Thoracic aorta (tissue), 2 donors: Measurements from ENCODE around the gene RUNX2. TPM values are rescaled to one million over a fixed set of nuclear protein-coding genes. Genes with fewer than 3 reads are reported as not detected.

Experiments
- ATAC-seq: fragments of 150-250 bp; one replicate; pipeline ENCODE4 v1.8.0; 2017; ENCODE audit warnings: low read depth; ENCODE audit not compliant: insufficient number of reproducible peaks, low FRiP score
- DNase-seq: peaks from one replicate; pipeline ENCODE4 v3.0.0-alpha.2; 2020; ENCODE audit warnings: low spot score
- H3K27ac ChIP-seq, 2 donors: fragments of 200-600 bp; sonication (generic); 1 replicate in 1 of 2; 2 replicates in 1 of 2; pipeline ENCODE4 v1.5.1; 2016; ENCODE audit warnings: mild to moderate bottlenecking in 2 of 2, moderate library complexity in 2 of 2
- H3K27me3 ChIP-seq: fragments of 200-600 bp; sonication (generic); replicated peaks from 2 replicates; pipeline ENCODE4 v1.6.0; 2016; ENCODE audit warnings: mild to moderate bottlenecking; ENCODE audit not compliant: insufficient read depth
- H3K36me3 ChIP-seq: fragments of 200-600 bp; sonication (generic); one replicate; pipeline ENCODE4 v1.5.1; 2016
- H3K4me1 ChIP-seq, 2 donors: fragments of 200-600 bp; sonication (generic); 1 replicate in 1 of 2; 2 replicates in 1 of 2; pipeline versions ENCODE4 v1.5.1 to v1.6.0; 2016; ENCODE audit warnings: low read depth in 2 of 2, mild to moderate bottlenecking in 1 of 2; ENCODE audit not compliant: control insufficient read depth in 1 of 2
- H3K4me3 ChIP-seq: fragments of 200-600 bp; sonication (generic); 2 replicates; pipeline ENCODE4 v1.5.1; 2016; ENCODE audit warnings: mild to moderate bottlenecking
- H3K9me3 ChIP-seq: fragments of 200-600 bp; sonication (generic); 2 replicates; pipeline ENCODE4 v1.5.1; 2016
- CTCF ChIP-seq: fragments of 200-600 bp; sonication (generic); IDR thresholded peaks from one replicate; pipeline ENCODE4 v1.5.1; 2019; ENCODE audit warnings: antibody characterized with exemption
- total RNA-seq, 2 donors: library from RNA; depleted of rRNA; stranded (reverse); fragments of >200 nt; gene quantifications; one replicate each; pipeline versions ENCODE4 v1.1.0 to v1.2.3, GENCODE V29; 2016

Gene RUNX2
- total RNA-seq, 2 donors from 2014 or later: 3.2 to 7.9 TPM

DNA sequence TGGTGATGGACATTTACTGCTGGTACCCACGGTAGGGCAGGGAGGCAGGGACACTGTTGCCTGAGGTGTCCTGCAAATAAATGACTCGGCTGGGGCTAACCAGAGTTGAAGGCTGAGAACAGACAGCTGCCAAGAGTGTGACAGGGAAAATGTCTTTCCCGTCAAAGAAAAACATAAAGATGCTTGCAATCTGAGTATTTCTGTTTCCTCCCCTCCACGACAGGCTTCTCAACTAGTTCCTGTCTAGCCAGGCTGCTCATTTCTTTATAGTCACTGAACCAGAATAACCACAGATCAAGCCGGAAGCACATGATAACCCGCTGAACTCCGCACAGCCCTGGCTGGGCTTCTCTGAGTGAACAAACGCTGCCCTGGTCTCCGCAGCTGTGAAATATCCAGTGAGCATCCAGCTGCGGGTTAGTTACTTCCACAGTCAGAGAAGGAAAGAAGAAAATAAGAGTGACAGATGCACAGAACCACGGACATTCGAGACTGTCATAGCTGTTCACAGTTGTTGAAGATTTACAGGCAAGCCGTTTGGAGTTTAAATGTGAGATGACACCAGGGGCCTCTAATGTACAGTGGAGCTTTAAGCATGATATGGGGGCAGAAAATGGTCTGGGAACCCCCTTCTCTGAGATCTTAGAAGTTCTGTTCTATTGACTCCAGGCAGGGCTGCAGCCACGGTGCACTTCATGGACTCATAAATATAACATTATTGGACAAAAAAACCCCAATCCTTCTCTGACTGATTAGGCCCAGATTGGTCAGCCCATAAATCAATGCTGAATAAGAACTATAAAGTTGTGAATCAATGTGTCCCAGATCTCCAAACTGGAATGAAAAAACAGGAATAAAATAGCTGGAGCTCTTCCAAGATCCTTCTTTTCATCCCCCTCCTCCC is 349.5 kb downstream of the RUNX2 start:
- H3K4me3 ChIP-seq: peak overlapping the region; percentile 16
- TF ChIP-seq CTCF: no peak
- no peak overlapping the region for H3K27ac ChIP-seq
- ATAC-seq (no peak), DNase-seq (no peak)
- H3K4me1 ChIP-seq: no peaks in the 10 kb centered on the region
- H3K9me3 ChIP-seq: peaks cover 9% of the 10 kb centered on the region
- H3K27me3 ChIP-seq: no peaks in the 10 kb centered on the region
- no peaks in the 10 kb centered on the region for H3K36me3 ChIP-seq

- no peak overlapping the region for H3K4me3 ChIP-seq
- no peak overlapping the region for H3K27ac ChIP-seq
- no peak for DNase-seq
- peaks cover 9% of the 10 kb centered on the region for H3K9me3 ChIP-seq
- no peaks in the 10 kb centered on the region for H3K4me1 ChIP-seq
- no peak for ATAC-seq
- TF ChIP-seq CTCF: no peak
- H3K27me3 ChIP-seq: no peaks in the 10 kb centered on the region
- H3K36me3 ChIP-seq: no peaks in the 10 kb centered on the region
Observed at GRCh38 chr6:45678285-45678607, 350.1 kb downstream of the RUNX2 start.

GRCh38 chr6:45679163-45679562 is 351.0 kb downstream of the RUNX2 start:
- Histone ChIP-seq H3K27ac (no peak overlapping the region), H3K4me1 (no peaks in the 10 kb centered on the region), H3K9me3 (peaks cover 9% of the 10 kb centered on the region), H3K36me3 (no peaks in the 10 kb centered on the region), H3K27me3 (no peaks in the 10 kb centered on the region), H3K4me3 (no peak overlapping the region)
- no peak for TF ChIP-seq CTCF
- DNase-seq: no peak
- ATAC-seq: no peak

GRCh38 chr6:45679631-45680030 is 351.5 kb downstream of the RUNX2 start:
- Histone ChIP-seq H3K27ac (no peak overlapping the region), H3K36me3 (no peaks in the 10 kb centered on the region), H3K4me3 (no peak overlapping the region), H3K27me3 (no peaks in the 10 kb centered on the region), H3K4me1 (no peaks in the 10 kb centered on the region), H3K9me3 (peaks cover 9% of the 10 kb centered on the region)
- DNase-seq (no peak), ATAC-seq (no peak)
- TF ChIP-seq CTCF: no peak

DNA sequence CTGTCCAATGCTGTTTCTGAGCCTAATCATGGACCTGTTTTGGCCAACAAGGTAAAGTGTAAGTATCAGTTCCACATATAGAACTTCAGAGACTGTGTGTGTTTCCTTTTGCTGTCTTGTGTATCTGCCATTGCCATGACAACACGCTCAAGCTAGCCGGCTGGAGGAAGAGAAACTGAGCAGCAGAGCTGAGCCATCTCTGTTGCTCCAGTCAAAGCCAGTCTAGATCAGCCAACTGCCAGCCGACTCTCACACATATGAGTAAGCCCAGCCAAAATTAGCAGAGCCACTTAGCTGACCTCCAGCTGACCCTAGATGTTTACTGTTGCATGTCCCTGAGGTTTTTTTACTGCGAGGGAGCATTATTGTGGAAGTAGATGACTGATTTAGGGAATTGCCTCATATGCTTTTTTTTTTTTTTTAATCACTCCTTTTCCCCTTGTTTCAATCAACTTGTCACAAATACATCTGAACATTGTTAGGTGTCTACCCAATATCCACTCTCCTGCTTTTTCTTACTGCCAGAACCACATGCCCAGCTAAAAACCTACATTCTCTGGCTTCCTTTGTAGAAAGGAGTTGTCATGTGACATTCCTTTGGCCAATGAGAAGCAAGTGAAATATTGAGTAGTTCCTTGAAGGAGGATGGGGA is 353.9 kb downstream of the RUNX2 start:
- Histone ChIP-seq H3K36me3 (no peaks in the 10 kb centered on the region), H3K4me1 (no peaks in the 10 kb centered on the region)
- ATAC-seq: no peak

More for the DNA sequence above, 353.9 kb downstream of the RUNX2 start:
- peaks cover 9% of the 10 kb centered on the region for H3K9me3 ChIP-seq
- no peak for DNase-seq
- TF ChIP-seq CTCF: no peak
- no peak overlapping the region for H3K27ac ChIP-seq
- no peaks in the 10 kb centered on the region for H3K27me3 ChIP-seq
- no peak overlapping the region for H3K4me3 ChIP-seq
